ENCODE results near the gene ATPAF2.

The ATPAF2 gene

GRCh38 chr17:18056214-18056613 is 17.2 kb upstream of the ATPAF2 start:
- TF ChIP-seq, protein P1, sequence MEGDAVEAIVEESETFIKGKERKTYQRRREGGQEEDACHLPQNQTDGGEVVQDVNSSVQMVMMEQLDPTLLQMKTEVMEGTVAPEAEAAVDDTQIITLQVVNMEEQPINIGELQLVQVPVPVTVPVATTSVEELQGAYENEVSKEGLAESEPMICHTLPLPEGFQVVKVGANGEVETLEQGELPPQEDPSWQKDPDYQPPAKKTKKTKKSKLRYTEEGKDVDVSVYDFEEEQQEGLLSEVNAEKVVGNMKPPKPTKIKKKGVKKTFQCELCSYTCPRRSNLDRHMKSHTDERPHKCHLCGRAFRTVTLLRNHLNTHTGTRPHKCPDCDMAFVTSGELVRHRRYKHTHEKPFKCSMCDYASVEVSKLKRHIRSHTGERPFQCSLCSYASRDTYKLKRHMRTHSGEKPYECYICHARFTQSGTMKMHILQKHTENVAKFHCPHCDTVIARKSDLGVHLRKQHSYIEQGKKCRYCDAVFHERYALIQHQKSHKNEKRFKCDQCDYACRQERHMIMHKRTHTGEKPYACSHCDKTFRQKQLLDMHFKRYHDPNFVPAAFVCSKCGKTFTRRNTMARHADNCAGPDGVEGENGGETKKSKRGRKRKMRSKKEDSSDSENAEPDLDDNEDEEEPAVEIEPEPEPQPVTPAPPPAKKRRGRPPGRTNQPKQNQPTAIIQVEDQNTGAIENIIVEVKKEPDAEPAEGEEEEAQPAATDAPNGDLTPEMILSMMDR (IDR thresholded peaks at IDR 0.05; ENCODE audit: low read depth, low read length, missing control alignments), result no peak
- H3K4me3 ChIP-seq (ENCODE audit: low read depth, low read length), result no peak overlapping the region
- in situ Hi-C loops (cut with HindIII; ENCODE audit: low sequenced_read_pairs), result no loop called here
- no peak for DNase-seq (ENCODE audit: low read depth)

DNA sequence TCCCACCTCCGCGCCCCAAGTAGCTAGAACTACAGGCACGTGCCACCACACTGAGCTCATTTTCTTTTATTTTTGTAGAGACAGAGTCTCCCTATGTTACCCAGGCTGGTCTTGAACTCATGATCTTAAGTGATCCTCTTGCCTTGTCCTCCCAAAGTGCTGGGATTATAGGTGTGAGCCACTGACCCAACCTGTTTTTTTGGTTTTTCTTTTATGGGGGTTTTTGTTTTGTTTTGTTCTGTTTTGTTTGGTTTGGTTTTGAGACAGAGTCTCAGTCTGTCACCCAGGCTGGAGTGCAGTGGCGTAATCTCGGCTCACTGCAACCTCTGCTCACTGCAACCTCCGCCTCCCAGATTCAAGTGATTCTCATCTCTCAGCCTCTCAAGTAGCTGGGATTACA is 16.6 kb upstream of the ATPAF2 start:
- no peak overlapping the region for H3K4me3 ChIP-seq (ENCODE audit: low read depth, low read length)
- TF ChIP-seq, protein P1 (IDR thresholded peaks at IDR 0.05; ENCODE audit: low read depth, low read length, missing control alignments), result no peak
- in situ Hi-C loops (cut with HindIII; ENCODE audit: low sequenced_read_pairs), result no loop called here
- no peak for DNase-seq (ENCODE audit: low read depth)

DNA sequence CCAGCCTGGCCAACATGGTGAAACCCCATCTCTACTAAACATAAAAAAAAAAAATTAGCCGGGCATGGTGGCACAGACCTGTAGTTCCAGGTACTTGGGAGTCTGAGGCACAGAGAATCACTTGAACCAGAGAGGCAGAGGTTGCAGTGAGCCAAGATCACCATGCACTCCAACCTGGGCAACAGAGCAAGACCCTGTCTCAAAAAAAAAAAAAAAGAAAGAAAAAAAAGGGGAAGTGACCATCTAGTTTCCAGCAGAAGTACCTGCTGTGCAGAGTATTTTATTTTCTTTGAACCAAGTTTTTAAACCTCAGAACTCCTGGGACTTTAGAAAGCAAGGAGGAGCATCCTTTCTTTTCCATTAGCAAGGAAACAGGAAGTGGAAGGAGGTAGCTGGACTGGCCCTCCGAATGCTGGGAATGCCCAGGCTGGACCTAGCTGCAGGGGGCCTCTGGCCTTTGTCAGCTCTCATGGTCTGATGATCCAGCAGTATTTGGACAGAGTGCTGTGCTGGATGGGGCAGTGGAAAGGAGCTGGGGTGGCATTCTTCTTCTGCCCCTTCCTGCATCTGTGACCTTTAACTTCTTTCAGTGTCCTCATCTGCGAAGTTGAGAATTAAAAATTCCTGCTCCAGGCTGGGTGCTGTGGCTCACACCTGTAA is 6.9 kb upstream of the ATPAF2 start:
- TF ChIP-seq, protein P1 (IDR thresholded peaks at IDR 0.05; ENCODE audit: low read depth, low read length, missing control alignments), result no peak
- in situ Hi-C loops (cut with HindIII; ENCODE audit: low sequenced_read_pairs), result loop anchor here (25.0 kb wide), 1 partner anchor 384 kb away; no protein-coding TSS in a partner anchor
- no peak for DNase-seq (ENCODE audit: low read depth)

DNA sequence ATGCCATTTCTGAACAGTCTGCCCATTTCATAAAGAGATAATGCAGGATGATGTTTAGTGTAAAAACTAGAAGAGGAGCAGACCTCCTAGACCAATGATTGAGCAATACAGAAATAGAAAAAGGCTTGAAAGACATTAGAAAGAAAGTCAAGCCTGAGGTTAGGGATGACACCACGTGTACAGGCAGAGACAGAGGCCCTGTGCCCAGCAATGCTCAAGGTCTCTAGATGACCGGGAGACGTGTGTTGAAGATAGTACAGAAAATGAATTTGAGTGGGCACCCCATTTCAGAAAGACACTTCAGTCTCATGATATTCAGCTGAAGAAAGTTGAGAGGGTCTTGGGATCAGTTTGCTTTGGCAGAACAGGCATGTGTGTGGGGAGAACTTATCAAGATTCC is 5.6 kb upstream of the ATPAF2 start:
- in situ Hi-C loops (cut with HindIII; ENCODE audit: low sequenced_read_pairs), result loop anchor here (25.0 kb wide), 1 partner anchor 382 kb away; no protein-coding TSS in a partner anchor
- DNase-seq (ENCODE audit: low read depth), result no peak

More for the DNA sequence above, 6.9 kb upstream of the ATPAF2 start:
- H3K4me3 ChIP-seq (ENCODE audit: low read depth, low read length), result no peak overlapping the region

GRCh38 chr17:18043491-18043890 is 4.5 kb upstream of the ATPAF2 start:
- TF ChIP-seq, protein P1 (IDR thresholded peaks at IDR 0.05; ENCODE audit: low read depth, low read length, missing control alignments), result peak; percentile 27
- DNase-seq (ENCODE audit: low read depth), result no peak
- no peak overlapping the region for H3K4me3 ChIP-seq (ENCODE audit: low read depth, low read length)
- in situ Hi-C loops (cut with HindIII; ENCODE audit: low sequenced_read_pairs), result loop anchor here (25.0 kb wide), 1 partner anchor 381 kb away; no protein-coding TSS in a partner anchor

More for the DNA sequence above, 5.6 kb upstream of the ATPAF2 start:
- no peak overlapping the region for H3K4me3 ChIP-seq (ENCODE audit: low read depth, low read length)
- TF ChIP-seq, protein P1 (IDR thresholded peaks at IDR 0.05; ENCODE audit: low read depth, low read length, missing control alignments), result no peak

GRCh38 chr17:18042983-18043382 is 4.0 kb upstream of the ATPAF2 start:
- no peak overlapping the region for H3K4me3 ChIP-seq (ENCODE audit: low read depth, low read length)
- DNase-seq (ENCODE audit: low read depth), result no peak
- in situ Hi-C loops (cut with HindIII; ENCODE audit: low sequenced_read_pairs), result loop anchor here (25.0 kb wide), 1 partner anchor 381 kb away; no protein-coding TSS in a partner anchor
- TF ChIP-seq, protein P1 (IDR thresholded peaks at IDR 0.05; ENCODE audit: low read depth, low read length, missing control alignments), result no peak

Measured in astrocyte of the cerebellum (primary cell).